SKM-1 (cell line): ENCODE measurements around the gene CBX8.

Source experiments
- DNase-seq: peaks from one replicate; lab custom pipeline; 2025; ENCODE audit not compliant: unreplicated experiment; lab: John Stamatoyannopoulos, UW

The CBX8 gene

DNA sequence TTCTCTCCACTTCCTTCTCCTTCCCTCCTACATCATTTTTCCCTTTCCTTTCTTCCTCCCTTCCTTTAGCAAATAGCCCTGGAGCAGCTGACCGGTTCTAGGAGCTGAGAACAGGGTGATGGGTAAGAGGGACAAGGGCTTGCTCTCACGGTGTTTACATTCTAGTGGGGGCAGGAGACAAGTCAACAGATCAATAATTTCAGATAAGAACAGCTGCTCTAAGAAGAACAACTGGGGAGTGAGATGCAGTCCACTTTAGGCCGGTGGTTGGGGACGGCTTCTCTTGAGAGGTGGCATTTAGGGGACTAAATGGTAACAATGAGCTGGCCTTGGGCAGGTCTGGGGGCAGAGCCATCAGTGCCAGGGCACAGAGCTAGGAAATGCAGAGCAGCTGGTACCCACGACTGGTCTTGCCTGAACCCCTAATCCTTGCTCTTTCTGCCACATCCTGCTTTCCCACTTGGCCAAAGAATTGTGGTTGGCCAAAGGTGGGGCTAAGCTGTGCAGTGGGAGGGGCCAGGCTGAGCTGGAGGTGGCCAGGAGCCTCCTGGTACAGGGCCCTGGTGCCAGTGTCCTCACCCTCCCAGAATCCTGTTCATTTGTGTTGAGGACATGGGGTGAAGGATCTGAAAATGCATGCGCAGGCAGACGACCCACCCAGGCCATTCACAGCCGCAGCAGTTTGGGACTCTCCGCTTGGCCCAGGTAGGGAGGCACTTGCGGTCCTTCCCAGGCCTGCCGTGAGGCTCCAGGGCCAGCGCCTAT is 24.6 kb upstream of the CBX8 start:
- no peak for DNase-seq

DNA sequence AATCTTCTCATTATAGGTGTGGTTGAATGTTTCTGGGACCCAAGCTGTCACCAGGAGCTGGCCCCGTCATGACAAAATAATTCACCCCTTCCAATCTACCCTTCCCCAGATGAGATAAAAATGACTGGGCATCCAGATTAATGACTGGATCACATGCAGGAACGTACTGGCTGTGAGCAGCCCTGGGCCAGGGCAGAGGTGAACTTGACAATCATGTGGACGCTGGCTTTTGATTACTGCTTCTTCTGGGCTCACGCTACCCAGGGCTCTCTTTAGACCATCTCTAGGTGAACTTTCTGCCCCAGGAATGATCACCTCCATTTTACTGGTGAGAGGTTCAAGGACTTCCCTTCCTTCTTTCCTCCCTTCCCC is 24.1 kb upstream of the CBX8 start:
- no peak for DNase-seq

DNA sequence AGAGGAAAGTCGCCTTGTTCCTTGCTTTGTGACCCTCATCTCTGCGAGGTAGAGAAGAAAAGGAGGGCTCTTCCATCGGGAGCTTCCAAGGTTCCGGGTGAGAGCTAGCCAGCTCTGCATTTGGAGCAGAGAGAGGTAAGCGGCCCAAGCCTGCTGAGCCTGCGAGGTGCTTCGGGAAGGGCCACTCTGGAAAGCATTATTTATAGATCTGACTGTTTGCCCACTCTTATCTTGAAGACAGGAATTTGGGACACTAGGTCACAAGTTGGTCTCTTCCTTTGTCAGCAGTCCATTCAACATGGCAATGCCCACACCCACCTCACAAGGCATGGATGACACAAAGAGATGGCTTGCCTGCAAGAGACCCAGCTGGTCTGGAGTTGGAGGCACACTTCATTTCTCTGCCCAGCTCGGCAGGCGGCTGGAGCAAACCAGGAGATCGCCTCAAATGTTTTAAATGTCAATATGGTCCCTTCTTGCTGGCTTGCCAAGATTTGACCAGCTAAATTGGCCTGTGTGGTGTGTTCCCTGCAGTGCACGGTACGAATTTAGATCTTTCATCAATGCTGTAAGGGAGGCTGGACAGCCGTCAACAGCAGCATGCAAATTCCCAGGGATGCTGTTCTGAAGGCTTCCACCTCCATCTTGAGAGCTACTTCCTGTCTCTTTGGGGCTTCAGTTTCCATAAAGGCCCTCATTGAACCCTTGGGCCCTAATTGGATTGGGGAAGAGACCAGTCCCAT is 22.8 kb upstream of the CBX8 start:
- DNase-seq = no peak

DNA sequence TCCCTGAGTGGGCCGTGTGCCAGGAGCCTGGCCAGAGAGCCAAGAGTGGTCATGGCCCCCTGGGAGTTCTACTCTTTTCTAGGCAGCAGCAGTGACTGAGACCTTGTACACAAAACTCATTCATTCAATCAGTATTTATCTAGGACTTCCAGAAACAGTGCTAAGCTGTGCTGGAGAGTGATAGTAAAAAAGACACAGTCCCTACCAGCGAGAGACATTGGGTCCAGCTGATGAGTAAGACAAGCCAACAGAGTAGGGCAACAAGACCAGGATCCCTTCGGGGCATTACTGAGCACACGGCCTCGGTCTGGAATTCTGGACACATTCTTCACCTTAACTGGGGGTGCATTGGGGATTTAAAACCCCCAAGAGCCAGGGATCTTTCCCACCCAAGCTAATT is 22.2 kb upstream of the CBX8 start:
- no peak for DNase-seq

DNA sequence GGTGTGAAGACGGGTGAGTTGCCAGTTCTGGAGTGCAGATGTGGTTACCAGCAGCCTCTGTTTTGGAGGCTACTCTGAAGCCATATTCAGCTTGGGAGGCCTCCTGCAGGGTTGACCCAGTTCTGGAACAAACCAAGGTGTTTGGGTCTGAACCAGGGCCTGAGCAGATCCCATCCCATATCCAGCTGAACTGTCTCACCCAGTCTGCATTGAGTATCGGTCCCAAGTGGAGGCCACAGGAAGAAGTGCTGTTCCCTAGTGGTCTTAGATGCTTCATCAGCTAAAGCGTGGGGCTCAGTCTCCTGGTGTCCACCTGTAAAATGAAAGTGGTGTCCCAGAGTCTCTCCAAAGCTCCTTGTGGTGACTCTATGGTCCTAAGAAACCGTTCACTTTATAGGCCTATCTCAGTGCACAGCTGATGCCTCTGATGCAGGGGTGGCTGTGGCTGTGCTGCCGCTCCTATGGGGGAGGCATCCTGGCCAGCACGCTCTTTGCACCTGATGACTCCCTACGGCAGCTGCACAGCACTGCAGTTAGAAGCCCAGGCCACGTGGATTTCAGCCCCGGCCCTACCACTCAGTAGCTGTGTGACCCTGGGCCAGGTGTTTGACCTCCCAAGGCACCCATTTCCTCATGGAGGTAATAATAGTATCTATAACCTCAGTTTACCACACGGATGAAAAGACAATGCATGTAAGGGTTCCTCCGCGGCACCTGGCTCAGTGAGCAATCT is 21.3 kb upstream of the CBX8 start:
- no peak for DNase-seq

DNA sequence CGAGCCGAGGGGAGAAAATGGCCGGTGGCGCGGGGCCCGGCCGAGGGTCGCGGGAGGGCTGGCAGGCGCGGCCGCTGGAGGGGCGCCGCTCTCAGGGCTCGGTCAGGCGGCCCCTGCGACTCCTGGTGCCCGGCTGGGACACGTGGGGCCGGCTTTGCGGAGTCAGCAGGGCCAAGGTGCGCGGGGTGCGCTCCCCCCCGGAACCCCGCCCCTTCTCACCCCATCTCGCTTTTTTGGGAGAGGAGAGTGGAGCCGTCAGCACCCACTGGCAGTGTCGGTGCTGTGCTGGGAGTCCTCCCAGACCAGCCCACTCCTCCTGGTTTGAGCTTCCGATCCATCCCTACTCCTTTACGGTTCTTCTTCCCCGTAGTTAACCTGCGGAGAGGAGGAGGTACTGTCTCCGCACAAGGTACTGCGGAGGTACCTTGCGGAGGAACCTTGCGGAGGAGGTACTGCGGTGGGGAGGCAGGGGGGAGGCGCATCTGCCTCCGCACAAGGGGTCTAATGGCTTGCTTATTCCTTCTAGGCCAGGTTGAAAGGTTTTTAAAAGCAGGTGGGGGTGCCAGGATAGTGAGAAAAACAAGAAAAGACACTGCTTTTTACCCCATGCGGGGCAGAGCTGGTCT is 19.1 kb upstream of the CBX8 start:
- no peak for DNase-seq

DNA sequence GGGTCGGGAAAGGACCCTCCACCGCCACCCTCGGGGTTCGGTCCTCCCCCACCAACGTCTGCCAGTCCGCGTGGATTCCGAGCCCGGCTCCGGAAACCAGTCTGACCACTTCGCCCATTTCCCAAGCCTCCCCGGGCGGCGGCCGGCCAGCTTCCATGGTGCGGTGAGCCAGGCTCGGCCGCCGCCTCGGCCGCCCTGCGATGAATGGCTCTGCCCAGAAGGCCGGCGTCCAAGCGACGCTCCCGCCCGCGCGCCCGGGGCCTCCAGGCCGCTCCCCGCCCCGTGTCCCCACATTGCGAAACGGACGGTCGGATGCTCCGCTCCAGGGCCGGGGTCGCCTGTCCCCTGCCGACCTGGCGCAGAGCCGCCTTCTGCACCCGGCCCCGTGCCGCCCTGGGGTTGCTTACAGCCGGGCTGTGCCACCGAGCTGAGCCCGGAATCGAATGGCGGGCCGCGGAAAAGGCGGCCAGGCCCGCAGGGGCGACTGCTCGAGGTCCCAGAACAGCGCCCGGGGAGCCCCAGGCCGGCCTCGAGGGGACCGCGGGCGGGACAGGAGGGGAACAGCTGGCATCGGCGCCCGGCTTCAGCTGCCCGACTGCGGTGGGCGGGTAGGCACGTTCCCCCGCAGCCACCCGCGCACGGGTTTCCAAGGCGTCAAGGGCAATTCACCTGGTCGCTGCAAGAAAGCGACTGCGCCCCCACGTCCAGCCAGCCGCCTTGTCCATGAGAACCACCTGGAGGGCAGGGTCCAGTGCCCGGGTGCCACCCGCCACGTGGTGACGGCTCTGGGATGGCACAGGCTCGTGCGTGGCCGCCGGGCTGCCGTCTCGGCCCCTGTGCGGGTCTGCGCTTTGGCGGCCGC is 18.3 kb upstream of the CBX8 start:
- DNase-seq = no peak

DNA sequence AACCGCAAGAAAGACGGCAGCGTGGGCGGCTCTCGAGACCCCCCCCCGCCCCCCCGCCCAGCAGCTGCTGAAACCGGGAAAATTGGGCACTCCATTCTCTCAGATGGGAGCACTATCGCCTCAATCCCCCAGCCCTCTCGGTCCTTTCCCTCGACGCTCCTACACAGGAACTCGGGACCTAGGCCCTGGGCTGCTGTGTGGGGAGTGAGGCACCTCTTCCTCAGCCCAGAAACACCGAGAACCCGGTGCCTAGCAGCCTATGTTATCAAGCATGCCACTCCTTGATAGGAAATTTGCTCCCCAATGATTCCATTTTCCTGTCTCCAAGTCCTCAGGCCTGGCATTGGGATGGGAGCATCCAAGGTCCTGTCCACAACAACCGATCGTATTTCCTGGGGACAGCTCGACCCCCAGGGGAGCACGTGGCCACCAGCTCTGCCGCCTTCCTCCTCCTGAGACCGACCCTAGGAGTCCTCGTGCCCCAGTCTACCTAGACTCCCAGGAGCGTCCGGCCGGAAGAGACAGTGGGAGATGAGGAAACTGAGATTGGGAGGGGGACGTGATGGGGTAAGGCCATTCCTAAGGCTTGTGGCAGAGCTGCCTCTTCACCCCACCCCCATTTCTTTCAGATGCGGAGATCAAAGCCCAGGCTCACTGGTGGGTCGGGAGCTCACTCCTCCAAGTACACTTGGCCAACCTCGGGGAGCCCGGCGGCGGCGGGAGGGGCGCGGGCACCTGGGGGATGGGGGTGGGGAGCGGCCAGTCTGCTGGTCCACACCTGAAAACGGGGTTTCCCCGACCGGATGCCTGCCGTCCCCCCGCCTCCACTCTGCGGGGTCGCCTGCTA is 17.5 kb upstream of the CBX8 start:
- DNase-seq = no peak

DNA sequence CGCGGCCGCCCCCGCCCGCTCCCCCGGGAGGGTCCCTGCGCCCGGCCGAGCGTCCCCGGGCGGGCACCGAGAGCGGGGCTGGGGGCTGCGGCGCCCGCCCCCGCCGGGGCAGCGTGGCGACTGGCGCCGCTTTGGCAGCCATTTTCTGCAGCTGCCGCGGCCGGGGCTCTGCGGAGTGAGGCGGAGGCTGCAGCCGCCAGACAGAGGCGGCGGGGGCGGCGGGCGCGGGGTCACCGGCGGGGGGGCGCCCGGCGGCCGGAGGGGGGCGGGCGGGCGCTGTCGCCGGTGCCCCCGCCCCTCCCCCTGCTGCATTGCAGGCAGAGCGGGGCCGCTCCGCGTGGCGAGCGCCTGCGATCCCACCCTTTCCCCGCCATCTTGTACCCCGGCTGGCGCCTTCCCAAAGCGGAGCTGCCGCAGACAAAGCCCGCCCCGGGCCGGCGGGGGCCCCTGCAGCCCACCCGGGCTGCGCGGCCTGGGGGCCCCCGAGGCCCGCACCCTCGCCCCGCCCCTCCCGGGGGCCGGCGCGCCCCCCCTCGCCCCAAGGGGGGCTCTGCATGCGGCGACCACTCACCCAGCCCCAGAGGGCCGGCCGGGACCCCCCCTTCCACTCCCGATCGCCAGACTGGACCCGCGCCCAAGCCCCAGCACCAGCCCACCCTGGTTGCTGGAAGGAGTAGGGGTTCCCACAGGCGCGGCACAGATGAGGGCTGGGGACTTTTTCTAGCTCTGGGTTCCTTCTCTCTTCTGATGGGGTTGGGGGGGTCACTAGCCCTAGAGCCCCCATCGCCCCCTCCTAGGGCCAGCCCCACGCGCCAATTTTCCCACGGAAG is 16.6 kb upstream of the CBX8 start:
- DNase-seq = no peak

DNA sequence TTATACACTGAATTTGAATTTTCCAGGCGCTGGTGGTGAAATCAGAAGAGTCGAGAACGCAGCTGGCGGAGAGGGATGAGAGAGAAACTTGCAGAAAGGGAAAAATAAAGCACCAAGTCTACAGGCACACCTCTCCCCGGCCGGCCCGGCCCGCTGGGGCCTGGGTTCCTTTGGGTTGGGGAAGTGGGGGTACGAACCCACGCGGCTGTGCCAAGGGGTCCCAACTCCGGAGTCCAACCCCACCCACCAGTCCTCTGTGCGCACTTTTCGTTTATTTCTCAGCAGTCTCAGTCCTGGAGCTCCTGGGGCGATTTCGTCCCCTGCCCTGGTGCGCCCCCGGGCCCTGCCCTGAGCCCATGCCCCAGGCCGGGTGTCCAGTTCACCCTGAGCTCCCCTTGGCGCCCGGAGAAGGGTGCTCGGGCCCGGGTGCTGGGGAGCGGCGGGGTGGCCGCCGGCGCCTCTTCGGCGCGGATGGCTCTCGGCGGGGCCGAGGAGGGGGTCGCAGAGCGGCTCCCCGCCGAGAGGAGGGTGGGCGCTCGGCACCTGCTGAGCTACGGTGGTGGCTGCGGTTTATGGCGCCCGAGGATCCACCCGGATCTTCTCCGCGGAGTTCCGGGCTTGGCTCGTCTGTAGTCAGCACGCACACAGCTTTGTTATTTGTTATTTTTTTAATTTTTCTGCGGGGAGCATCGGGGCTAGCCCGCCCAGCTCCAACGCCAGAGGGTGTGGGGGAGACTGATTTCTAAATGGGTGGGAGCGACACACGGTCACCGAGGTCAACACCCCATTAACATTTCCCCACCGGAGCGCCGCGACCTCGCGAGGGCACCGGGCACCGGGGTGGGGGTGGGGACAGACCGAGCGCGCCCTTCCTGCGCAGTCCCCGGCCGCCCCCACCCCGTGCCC is 15.7 kb upstream of the CBX8 start:
- DNase-seq = no peak

DNA sequence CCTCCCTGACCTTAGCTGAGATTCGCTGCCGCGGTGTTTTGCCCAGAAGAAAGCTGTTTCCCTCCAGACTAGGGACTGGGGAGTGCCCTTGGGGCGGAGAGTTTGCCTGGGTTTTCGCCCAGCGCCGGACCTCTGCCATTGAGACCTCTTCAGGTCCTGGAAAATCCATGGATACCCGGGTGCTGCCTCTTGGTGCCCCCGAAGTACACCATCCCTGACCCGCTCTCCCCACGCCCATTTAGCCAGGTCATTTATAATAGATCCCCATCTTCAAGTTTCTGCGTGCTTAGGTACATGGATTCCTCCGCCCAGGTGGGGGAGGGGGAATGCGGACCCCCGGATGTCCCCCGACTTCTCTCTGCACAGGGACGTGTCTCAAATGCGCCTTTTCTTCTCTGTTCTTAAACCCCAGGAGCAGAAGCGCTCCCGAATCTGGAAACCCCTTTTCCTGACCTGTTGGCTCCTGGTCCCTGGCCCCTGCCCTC is 15.0 kb upstream of the CBX8 start:
- no peak for DNase-seq

DNA sequence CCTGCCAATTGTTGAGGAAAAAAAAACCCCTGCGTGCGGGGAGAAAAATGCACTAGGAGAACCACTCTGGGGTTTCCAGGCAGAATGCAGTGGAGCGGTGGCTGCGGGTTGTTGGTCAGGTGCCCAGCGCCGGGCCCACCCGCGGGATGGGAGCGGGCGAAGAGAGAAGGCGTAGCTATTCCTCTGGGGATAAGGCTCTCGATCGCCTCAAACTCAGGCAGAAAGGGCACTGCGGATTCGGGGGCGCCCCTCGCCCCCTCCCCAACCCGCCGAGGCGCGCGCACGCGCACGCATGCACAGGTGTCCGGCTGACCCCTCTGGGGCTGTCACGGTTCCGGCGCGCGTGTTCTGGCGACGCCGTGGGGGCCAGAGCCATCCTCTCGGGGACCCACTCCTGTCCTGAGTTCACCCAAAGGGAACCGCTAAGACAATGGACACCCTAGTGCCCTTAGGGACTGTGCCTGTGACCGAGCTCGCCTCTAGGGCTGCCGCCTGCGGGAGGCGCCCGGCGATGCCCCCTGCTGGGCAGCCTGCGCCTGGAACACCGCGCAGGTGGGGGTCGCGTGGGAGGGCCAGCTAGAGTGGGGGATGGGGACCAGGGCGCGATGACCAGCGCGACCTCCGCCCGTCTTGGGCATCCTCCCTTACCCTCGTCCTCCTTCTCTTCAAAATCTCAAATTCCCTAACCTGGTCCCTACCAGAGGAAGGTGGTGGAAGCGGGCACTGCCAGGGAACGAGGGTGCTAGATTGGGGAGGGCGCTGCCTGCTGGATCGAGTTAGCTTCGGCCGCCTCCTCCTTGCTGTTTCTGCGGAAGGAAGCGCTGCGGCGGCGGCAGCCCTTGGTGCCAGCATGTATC is 14.4 kb upstream of the CBX8 start:
- no peak for DNase-seq

DNA sequence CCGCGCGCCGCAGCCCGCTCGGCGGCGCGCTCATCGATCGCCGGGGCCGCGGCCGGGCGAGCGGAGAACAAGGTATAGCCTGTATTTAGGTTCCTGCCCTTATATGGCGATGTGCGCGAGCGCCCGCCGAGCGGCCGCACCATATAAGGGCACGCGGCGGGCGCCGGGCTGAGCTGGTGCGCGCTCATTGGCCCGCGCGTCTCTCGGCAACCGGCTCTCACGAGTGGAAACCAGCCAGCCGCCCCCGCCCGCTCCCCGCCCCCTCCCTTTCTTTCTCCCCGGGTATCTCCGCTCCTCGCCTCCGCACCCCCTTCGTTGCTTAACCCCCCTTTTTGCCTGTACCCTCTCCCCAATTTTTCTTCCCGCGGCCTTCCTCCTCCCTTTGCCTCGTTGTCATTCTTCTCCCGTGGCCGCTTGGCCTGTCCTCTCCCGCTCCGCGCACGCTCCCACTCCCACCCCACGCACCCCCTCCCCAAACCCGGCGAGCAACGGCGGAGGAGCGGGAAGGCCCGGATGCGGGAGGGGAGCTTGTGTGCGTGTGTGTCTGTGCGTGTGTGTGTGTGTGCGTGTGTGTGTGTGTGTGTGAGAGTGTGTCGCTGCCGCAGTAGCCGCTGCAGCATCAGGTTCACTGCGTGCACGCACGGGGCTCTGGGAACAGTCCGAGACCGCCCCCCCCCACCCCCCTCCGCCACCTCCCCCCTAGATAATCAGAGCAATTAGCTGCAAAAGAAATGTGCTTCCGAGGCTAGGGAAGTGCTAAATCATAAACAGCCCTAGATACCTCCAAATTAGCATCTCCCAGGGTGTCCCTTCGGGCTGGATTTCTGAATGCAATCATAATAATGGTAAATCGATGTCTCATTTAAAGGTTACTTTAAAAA is 13.5 kb upstream of the CBX8 start:
- no peak for DNase-seq

DNA sequence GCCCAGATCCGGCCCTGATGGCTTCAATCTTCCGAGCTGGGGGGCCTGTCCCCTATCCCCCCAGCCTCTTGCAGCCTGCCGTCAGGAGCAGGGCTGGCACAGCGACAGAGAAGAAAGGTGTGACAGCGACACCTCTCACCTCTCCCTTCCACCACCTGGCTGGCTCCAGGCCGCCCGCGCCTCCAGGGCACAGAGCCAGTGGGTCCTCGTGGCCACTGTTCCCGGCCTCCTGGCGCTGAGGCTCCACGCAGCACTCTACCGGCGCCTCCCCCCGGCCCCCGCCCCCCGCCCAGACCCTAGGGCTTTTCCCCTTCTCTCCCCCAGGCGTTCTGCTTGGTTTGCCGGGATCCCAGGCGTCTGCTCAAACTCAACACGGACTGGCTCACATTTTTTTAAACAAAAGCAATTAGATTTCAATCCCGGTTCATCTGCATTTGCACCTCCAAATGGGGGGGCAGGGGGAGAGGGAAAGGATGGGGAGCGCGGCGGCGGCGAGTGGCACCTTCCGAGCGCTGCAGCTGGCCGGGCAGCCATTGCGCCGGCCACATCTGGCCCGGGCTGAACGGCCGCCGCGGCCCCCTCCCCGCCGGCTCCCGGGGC is 12.8 kb upstream of the CBX8 start:
- DNase-seq = no peak

DNA sequence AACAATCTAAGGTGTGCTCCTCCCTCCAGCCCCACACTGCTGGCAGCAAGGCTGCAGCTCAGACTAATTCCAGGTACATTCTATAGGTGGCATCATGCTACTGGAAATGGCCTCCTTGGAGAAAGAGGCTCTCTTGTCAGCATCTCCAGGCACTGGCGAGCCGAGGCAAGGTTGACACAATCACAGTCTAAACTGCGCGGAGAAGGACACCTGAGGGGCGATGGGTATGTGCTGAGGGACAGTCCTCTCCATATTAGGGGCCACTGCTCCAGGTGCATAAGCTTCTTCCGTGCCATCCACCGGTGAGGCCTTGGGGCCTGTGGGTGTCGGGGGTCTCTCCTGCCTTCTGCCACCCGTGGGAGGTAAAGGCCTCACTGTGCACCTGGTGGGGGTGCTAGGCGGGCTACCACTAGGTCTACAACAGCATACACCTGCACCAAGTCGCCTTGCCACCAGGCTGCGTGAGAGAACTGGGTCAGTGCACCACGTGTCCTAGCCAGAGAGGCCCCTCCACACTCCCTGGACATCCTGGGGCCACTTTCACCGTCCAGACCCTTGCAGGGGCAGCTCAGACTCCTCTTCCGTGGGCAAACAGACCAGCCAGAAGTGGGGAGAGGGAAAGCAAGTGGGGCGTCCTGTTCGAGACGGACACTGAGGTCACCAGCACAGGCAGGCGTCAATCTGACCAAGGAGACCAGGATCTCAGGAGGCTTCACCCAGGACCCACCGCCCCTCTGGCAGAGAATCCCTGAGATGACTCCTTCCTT is 12.1 kb upstream of the CBX8 start:
- no peak for DNase-seq
